COR-L47 (cell line): ENCODE measurements around the gene CTIF.

Experiments used
- DNase-seq: peaks from one replicate; lab custom pipeline; 2025; lab: John Stamatoyannopoulos, UW

Gene CTIF

GRCh38 chr18:48682768-48683167 lies 143.9 kb downstream of the CTIF start:
- DNase-seq = no peak

- no peak for DNase-seq
Measured at GRCh38 chr18:48683197-48683596, 144.4 kb downstream of the CTIF start.

GRCh38 chr18:48683661-48684060 lies 144.8 kb downstream of the CTIF start:
- DNase-seq = no peak

GRCh38 chr18:48687346-48688042 lies 148.7 kb downstream of the CTIF start:
- no peak for DNase-seq

- DNase-seq = no peak
Measured at GRCh38 chr18:48688961-48689360, 150.1 kb downstream of the CTIF start.

GRCh38 chr18:48689548-48689947 lies 150.7 kb downstream of the CTIF start:
- DNase-seq = no peak

- no peak for DNase-seq
Measured at GRCh38 chr18:48690494-48690893, 151.7 kb downstream of the CTIF start.

GRCh38 chr18:48693006-48693405 lies 154.2 kb downstream of the CTIF start:
- no peak for DNase-seq

- no peak for DNase-seq
Measured at GRCh38 chr18:48693625-48694262, 154.9 kb downstream of the CTIF start.

- DNase-seq = no peak
Measured at GRCh38 chr18:48694295-48694694, 155.5 kb downstream of the CTIF start.

- DNase-seq = no peak
Measured at GRCh38 chr18:48695671-48696070, 156.8 kb downstream of the CTIF start.

- no peak for DNase-seq
Measured at GRCh38 chr18:48696218-48696617, 157.4 kb downstream of the CTIF start.

GRCh38 chr18:48697441-48697840 lies 158.6 kb downstream of the CTIF start:
- no peak for DNase-seq

- no peak for DNase-seq
Measured at GRCh38 chr18:48698707-48699106, 159.9 kb downstream of the CTIF start.

- no peak for DNase-seq
Measured at GRCh38 chr18:48699761-48700160, 160.9 kb downstream of the CTIF start.

- DNase-seq = no peak
Measured at GRCh38 chr18:48700446-48700845, 161.6 kb downstream of the CTIF start.

GRCh38 chr18:48702346-48703027 lies 163.7 kb downstream of the CTIF start:
- no peak for DNase-seq

GRCh38 chr18:48703028-48703386 lies 164.2 kb downstream of the CTIF start:
- DNase-seq = no peak

- DNase-seq = no peak
Measured at GRCh38 chr18:48703418-48703817, 164.6 kb downstream of the CTIF start.

GRCh38 chr18:48705043-48705442 lies 166.2 kb downstream of the CTIF start:
- no peak for DNase-seq

GRCh38 chr18:48705531-48705930 lies 166.7 kb downstream of the CTIF start:
- no peak for DNase-seq

GRCh38 chr18:48706731-48707130 lies 167.9 kb downstream of the CTIF start:
- DNase-seq = no peak

GRCh38 chr18:48707636-48708296 lies 168.9 kb downstream of the CTIF start:
- DNase-seq = no peak
